SK-MEL-5 (cell line): ENCODE measurements around the gene WDR33. TPM values are rescaled to one million over a fixed set of nuclear protein-coding genes. Genes with fewer than 3 reads are reported as not detected.

Experiments
- DNase-seq: peaks from one replicate; pipeline ENCODE4 v3.0.0-alpha.2; 2016; ENCODE audit warnings: low read depth, low spot score
- in situ Hi-C: cut with HindIII; loops from 2 replicates; pipeline ENCODE4 v1.10.0; 2016; ENCODE audit warnings: low sequenced_read_pairs, high pct_unique_total_duplicates, low pct_unique_long_range_greater_than_20kb
- small RNA-seq, 2 experiments: library from RNA; depleted of rRNA; stranded (forward); fragments of <200 nt; gene quantifications; one replicate each; pipeline ENCODE3, GENCODE V24; 2014
- total RNA-seq: library from RNA; depleted of rRNA; stranded (reverse); fragments of >200 nt; shearing (Covaris generic); gene quantifications from 2 replicates; pipeline ENCODE4 v1.2.3, GENCODE V29; 2014; rRNA removed

The WDR33 gene
- total RNA-seq, 1 experiment from 2014 or later: 25.1 TPM

DNA sequence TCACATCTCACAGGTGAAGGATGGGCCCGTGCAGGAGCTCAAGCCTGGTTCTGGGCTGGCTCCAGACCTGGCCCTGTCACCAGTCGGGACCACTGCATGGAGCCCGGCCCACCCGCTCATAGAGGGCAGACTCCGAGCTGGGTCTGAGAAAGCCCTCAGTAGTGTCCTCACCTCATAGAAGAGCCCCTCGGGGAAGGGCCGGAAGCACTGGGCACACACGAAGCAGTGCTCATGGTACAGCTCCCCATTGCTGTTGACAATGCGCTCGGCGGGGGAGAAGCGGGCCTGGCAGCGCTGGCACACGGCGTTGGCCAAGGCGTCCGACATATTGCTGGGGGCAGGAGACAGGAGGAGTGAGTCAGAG lies 153.8 kb downstream of the WDR33 start:
- in situ Hi-C loops: no loop called here

DNA sequence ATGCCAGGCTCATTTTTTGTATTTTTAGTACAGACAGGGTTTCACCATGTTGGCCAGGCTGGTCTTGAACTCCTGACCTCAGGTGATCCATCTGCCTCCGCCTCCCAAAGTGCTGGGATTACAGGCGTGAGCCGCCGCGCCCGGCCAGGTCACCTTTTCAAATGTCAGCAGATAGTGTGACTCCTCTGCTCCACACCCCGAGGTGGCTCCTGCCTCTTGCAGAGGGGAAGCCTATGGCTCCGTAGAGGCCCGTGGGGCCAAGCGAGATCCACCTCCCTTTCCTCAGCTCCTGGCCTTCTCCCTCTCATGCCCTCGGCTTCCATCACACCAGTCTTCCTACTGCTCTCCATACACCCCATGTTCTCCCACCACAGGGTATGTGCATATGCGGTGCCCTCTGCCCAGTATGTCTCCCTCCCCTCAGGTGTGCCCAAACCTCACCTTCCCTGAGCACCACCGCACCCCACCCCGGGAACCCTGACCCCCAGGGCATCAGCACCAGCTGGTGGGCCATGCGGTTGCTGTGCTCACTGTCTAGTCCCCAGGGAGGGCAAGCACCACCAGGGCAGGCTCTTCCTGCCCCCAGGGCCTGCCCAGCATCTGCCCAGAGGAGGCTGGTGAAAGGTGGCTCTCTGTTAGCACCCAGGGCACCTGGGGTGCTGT lies 154.3 kb downstream of the WDR33 start:
- in situ Hi-C loops: no loop called here
- DNase-seq: no peak

More for the DNA sequence above, 153.8 kb downstream of the WDR33 start:
- no peak for DNase-seq

DNA sequence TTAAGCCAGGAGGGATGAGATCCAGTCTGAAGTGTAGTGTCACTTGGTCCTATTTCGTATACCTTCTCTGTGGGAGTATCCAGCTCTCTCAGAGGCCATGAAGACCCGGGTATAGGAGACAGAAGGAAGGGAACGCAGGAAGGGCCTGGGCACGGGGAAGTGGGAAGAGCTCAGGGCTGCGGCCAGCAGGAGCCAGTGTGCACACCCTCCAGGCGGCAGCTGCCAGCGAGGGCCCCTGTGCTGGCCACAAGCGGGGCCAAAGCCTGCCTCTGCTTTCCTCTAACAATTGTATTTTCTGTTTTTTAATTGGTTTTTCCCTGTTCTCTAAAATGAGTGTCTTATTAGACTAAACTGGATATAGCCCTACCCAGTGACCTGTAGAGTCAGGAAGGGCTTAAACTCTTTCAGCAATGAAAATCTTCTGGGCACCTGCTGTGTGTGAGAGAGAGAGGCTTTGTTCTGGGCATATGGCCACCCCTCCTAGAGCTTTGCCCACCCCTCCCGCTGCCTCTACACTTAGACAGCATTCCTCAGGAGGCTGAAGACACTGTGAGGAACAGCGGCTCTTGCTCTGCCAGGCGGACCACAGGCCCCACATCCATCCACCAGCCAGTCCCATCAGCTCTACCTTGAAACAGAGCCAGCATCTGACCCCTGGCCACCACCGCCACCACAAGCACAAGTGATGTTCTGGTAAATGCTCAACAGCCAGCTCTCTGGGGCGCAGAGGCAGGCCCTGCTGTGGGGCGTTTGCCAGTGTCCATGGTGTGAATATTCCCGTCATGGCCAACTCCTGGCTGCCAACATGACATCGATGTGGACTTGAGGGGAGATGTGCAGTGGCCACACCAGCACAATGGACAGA lies 155.5 kb downstream of the WDR33 start:
- DNase-seq: no peak
- in situ Hi-C loops: no loop called here

DNA sequence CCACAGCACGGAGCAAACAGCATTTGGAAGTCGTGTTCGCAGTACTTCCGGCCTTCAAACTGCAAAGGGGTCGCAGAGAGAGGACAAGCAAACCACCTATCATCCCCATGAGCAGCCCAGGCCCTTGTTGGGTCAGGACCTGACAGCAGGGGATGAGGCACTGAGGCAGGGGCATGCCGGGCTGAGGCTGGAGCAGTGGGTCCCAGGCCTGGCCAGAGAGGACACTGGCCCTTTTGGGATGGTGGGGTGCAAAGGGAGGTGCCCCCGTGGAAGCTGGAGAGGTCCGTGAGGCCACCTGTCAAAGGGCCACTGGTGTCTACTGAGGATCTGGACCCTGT lies 156.2 kb downstream of the WDR33 start:
- in situ Hi-C loops: no loop called here
- no peak for DNase-seq

DNA sequence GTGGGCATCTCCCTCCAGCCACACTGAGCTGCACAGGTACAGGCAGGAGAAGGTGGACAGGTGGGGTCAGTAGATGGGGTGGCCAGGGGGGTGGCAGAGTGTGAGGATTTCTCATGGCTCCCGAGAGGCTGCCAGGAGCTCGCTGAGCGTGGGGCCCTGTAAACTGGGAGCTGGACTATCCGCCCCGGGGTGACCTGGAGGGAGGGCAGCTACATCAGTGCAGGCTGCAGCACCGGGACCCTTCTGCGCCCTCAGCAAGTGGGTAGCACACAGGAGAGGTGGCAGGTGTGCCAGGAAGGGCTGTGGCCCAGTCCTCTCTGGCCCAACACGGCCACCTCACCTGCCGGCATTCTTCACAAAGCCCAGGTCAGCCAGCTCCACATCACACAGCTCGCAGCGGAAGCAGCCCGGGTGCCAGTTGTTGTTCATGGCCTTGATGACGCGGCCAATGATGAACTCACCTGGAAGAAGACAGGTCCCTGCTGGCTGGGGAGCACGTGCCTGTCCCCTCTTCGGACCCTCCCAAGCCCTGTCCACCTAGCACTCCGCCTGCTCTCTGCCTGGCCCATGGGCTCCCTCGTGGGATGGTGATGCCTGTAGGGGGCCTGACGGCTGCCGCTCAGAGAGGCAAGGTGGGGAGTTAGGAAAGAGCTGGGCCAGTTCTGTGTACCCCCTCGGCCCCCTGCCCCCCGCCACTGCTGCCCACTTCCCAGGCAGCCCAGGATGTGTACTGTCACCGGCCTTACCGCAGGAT lies 156.7 kb downstream of the WDR33 start:
- DNase-seq: no peak
- in situ Hi-C loops: no loop called here

DNA sequence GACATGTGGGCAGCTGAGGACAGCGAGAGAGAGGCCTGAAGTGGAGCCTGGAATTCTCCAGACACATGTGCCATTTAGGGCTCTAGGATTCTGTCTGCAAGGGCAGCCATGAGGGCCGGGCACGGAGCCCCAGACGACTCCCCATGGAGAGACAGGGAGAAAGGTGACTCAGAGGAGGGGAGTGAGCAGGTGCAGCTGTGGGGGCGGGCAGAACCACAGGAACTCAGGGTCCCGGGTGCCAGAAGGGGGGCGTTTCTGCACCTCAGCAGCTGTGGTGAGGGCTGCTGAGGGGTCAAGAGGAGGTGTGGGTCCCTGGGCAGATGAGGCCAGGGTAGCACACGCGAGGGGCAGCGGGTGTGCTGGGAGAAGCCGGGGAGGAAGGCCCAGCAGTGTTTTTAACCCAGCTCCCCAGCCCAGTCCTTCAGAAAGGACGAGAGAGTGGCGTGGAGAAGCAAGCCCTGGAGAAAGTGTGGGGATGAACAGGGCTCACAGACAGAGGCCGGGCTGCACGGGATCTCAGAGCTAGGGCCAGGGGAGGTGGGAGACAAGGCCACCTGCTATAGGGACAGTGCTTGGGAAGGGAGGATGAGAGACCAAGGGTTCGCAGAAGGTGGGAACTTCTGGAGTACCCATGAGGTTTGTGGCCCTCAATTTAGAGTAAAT lies 157.4 kb downstream of the WDR33 start:
- in situ Hi-C loops: no loop called here

DNA sequence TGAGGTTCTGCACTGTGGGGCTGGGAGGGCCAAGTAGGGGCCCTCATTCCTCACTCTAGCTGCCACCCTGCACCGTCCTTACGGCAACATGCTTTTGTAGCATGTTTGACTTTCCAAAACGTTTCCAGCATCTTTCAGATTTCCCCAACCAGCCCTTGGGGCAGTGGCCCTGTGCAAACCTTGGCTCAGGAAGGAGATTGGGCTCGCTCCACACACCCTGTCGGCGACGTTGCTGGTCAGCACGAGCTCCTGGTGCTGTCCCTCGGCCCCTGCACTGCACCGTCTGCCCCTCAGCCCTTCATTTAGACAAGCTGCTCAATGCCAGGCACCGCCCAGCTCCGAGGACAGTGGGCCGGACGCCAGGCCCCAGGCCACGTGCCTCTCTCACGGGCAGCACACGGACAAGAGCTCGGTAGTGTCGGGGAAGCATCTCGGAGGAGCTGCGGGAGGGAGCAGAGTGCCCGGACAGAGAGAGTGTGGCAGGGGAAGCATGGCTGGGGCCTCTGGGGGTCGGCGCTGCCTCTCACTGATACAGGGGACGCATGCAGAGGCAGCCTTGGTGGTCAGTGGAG lies 158.1 kb downstream of the WDR33 start:
- no peak for DNase-seq
- in situ Hi-C loops: no loop called here

More for the DNA sequence above, 157.4 kb downstream of the WDR33 start:
- DNase-seq: no peak

DNA sequence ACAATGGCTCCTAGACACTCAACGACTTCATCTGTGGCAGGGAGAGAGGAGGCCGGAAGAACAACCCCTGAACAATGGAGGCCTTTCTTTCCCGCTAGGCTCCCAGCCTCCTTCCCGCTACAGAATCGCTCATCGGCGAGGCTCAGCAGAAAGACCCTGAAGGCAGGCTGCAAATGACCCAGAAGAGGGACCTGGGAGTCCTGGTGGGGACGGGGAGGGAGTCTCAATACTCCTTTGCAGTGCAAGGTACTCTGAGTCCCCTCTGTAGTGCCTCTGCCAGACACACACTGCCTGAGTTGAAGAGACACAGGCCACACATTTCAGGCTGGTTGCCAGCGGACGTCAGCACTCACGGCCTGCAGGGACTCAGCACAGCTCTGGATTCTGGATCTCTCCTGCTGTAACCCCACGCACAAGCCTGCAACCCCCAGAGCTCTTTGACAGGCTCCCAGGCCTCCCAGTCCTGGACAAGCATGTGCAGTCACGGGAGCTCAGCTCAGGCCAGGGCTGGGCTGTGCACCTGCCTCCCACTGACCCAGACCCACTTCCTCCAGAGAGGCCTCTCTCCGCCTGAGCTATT lies 158.9 kb downstream of the WDR33 start:
- DNase-seq: peak; percentile 69
- in situ Hi-C loops: no loop called here

DNA sequence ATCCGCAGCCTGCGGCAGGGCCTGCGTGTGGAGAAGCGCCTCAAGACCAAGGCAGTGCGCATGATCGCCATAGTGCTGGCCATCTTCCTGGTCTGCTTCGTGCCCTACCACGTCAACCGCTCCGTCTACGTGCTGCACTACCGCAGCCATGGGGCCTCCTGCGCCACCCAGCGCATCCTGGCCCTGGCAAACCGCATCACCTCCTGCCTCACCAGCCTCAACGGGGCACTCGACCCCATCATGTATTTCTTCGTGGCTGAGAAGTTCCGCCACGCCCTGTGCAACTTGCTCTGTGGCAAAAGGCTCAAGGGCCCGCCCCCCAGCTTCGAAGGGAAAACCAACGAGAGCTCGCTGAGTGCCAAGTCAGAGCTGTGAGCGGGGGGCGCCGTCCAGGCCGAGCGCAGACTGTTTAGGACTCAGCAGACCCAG lies 159.6 kb downstream of the WDR33 start:
- DNase-seq: no peak
- in situ Hi-C loops: no loop called here

Small RNA genes within 50 kb of the gene (small RNA-seq; reads per million reads assigned to genes)
- gene RF00017: 0 reads per million in 2 experiments
- 0 reads per million in 2 experiments for gene RF00019
- gene RNU6-395P: 0 reads per million in 2 experiments
- gene RNY4P7: 0 to 0.57 reads per million in 2 experiments

Other genes starting within 250 kb of the WDR33 start
- not detected in 2 replicates for gene GPR17, start 165.0 kb downstream of the WDR33 start, total RNA-seq
- 0.48 TPM in 1 of 2 replicates, not detected in the other for gene LIMS2, start 135.6 kb downstream of the WDR33 start, total RNA-seq
- gene SFT2D3, start 109.7 kb downstream of the WDR33 start, total RNA-seq: 6.5 and 9.7 TPM in 2 replicates
- gene POLR2D, start 47.0 kb upstream of the WDR33 start, total RNA-seq: 19.6 TPM in 2 replicates
- 25.3 and 28.8 TPM in 2 replicates for gene AMMECR1L, start 74.8 kb upstream of the WDR33 start, total RNA-seq
- gene SAP130, start 216.9 kb upstream of the WDR33 start, total RNA-seq: 4.1 and 4.3 TPM in 2 replicates